Measurements from ENCODE around the gene FADS2. TPM values are rescaled to one million over a fixed set of nuclear protein-coding genes. Genes with fewer than 3 reads are reported as not detected.
A peak's percentile ranks its signal among the peaks of the same experiment; 100 is the strongest.

FADS2 gene
- total RNA-seq, 8 experiments from 2014 or later = 80.3 to 358 (median 141) TPM

DNA sequence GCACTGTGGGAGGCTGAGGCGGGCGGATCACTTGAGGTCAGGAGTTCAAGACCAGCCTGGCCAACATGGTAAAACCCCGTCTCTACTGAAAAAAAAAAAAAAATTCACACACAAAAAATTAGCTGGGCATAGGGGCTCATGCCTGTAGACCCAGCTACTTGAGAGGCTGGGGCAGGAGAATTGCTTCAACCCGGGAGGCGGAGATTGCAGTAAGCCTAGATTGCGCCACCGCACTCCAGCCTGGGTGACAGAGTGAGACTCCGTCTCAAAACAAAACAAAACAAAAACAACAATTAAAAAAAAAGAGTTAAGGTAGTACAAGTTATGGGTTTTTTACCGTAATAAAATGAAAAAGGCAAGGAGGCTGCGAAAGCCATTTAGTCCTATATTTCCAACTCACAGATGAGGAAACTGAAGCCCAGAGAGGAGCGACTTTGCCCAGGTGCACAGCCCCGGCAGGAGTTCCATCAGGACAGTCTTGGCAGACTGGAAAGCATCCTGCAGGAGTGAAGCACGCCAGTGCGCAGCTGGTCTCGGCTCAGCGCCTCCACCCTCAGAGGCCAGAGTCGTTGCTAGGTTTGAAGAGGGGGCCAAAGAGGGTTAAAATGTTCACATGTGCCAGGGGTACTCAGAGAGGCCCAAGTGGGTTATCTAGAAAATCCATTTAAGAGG, 67.1 kb downstream of the FADS2 start:
- ATAC-seq (replicated peaks in 6 of 8) = no peak
- Histone ChIP-seq H3K4me3 (no peak overlapping the region), H3K27ac (no peak overlapping the region), H3K4me1 (replicated peaks in 1 of 2) (peaks cover 26 to 32% of the 10 kb centered on the region in 2 donors)
- 63 to 100% (median 83%) methylated on average over 1 to 17 of the region's 17 CpGs for WGBS, 10 experiments
- in situ Hi-C loops (cut with MboI; ENCODE audit: low pct_unique_long_range_greater_than_20kb in 2 of 9, low sequenced_read_pairs in 9 of 9, unreplicated experiment in 9 of 9) = loop anchor here in 6 of 9 experiments (5.0 to 25.0 kb wide), 4 partner anchors 50 to 192 kb away; no protein-coding TSS in a partner anchor

- H3K4me3 ChIP-seq = no peak overlapping the region
- in situ Hi-C loops (cut with MboI; ENCODE audit: low pct_unique_long_range_greater_than_20kb in 2 of 9, low sequenced_read_pairs in 9 of 9, unreplicated experiment in 9 of 9) = loop anchor here in 6 of 9 experiments (5.0 to 25.0 kb wide), 4 partner anchors 49 to 192 kb away; no protein-coding TSS in a partner anchor
- 51 to 90% (median 73%) methylated on average over 1 to 4 of the region's 4 CpGs; no CpG with 5 or more reads in 4 of the 10 experiments for WGBS, 10 experiments
- H3K27ac ChIP-seq = no peak overlapping the region
- peaks cover 26 to 29% of the 10 kb centered on the region in 2 donors for H3K4me1 ChIP-seq (replicated peaks in 1 of 2)
- ATAC-seq (replicated peaks in 6 of 8) = no peak
These were observed 67.6 kb downstream of the FADS2 start for GRCh38 chr11:61895718-61896059.

- in situ Hi-C loops (cut with MboI; ENCODE audit: low pct_unique_long_range_greater_than_20kb in 2 of 9, low sequenced_read_pairs in 9 of 9, unreplicated experiment in 9 of 9) = loop anchor here in 6 of 9 experiments (5.0 to 25.0 kb wide), 4 partner anchors 48 to 190 kb away; no protein-coding TSS in a partner anchor
- WGBS, 10 experiments = 80 to 100% (median 93%) methylated on average over 1 to 3 of the region's 15 CpGs; no CpG with 5 or more reads in 4 of the 10 experiments
- H3K27ac ChIP-seq = no peak overlapping the region
These were observed 68.7 kb downstream of the FADS2 start for GRCh38 chr11:61896665-61897386.

DNA sequence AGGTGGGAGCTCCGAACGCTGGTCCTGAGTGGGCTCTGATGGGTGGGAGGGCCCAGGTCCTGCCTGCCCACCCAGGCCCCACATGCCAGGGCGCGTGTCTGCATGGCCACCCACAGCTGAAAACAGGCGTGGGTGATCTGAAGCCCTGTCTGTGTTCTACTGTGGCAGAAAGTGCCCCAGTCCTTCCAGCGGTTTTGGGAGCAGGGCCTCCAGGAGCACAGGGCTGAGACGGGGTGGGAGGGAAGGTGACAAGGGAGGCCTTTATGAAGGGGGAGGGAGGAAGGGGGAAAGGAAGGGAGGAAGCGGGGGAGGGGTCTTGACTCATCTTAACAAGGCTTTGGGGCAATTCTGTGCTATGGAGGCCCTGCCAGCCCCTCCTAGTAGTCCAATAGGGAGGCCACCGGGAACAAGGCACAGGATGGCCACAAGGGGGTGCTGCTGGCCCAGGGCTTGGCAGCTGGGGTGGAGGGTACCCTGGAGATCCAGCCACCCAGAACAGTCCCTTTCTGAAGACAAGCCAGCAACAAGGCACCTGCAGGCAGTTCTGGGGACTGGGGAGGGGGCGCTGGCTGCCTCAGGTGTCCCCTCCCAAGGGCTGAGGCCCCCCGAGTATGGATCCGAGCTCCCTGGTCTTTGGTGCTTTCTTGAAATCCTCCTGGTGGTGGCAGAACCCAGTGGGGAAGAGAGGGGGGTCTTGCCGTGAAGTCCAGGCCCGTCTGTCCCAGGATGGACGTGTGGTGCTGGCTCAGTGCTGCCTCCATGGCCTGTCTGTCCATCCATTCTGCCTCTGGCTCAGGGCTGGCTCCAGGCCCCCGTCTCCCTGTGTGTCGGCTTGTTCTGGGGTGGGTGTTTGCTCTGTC, 69.5 kb downstream of the FADS2 start:
- 20 to 100% (median 90%) methylated on average over 1 to 2 of the region's 17 CpGs; no CpG with 5 or more reads in 6 of the 10 experiments for WGBS, 10 experiments
- H3K4me3 ChIP-seq = no peak overlapping the region
- peak; percentile 33 to 85 (median 58) for ATAC-seq (replicated peaks in 6 of 8)
- peak overlapping the region; percentile 49 to 66 for H3K27ac ChIP-seq
- H3K4me1 ChIP-seq (replicated peaks in 1 of 2) = peaks cover 26 to 27% of the 10 kb centered on the region in 2 donors
- in situ Hi-C loops (cut with MboI; ENCODE audit: low pct_unique_long_range_greater_than_20kb in 2 of 9, low sequenced_read_pairs in 9 of 9, unreplicated experiment in 9 of 9) = loop anchor here in 6 of 9 experiments (5.0 to 25.0 kb wide), 4 partner anchors 47 to 190 kb away; no protein-coding TSS in a partner anchor

More at GRCh38 chr11:61896665-61897386, 68.7 kb downstream of the FADS2 start:
- H3K4me3 ChIP-seq = no peak overlapping the region
- peaks cover 26 to 27% of the 10 kb centered on the region in 2 donors for H3K4me1 ChIP-seq (replicated peaks in 1 of 2)
- ATAC-seq (replicated peaks in 6 of 8) = no peak

DNA sequence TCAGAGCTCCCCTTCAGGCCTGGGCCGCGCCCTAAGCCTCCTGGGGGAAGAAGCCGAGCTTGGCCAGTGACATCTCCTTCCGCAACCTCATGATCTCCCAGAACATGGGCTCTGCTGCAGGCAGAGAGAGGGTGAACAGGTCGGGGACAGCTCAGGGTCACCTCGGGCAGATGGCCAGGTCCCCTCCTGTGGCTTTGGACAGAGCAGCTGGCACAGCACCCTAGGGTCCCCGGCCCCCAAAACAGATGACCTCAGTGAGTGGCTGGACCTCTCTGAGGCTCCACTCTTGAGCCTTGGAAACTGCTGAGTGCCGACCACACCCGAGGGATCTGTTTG, 70.1 kb downstream of the FADS2 start:
- Histone ChIP-seq H3K27ac (peak overlapping the region; percentile 49 to 66), H3K4me3 (no peak overlapping the region), H3K4me1 (replicated peaks in 1 of 2) (peaks cover 26 to 27% of the 10 kb centered on the region in 2 donors)
- ATAC-seq (replicated peaks in 6 of 8) = no peak
- in situ Hi-C loops (cut with MboI; ENCODE audit: low pct_unique_long_range_greater_than_20kb in 2 of 9, low sequenced_read_pairs in 9 of 9, unreplicated experiment in 9 of 9) = loop anchor here in 6 of 9 experiments (5.0 to 25.0 kb wide), 4 partner anchors 47 to 189 kb away; no protein-coding TSS in a partner anchor
- 90 to 100% (median 90%) methylated on average over 1 to 2 of the region's 9 CpGs; no CpG with 5 or more reads in 7 of the 10 experiments for WGBS, 10 experiments

- H3K27ac ChIP-seq = peak overlapping the region; percentile 49 to 66
- peaks cover 27 to 29% of the 10 kb centered on the region in 2 donors for H3K4me1 ChIP-seq (replicated peaks in 1 of 2)
- 0 to 42% (median 0%) methylated on average over 2 to 4 of the region's 27 CpGs; no CpG with 5 or more reads in 7 of the 10 experiments for WGBS, 10 experiments
- in situ Hi-C loops (cut with MboI; ENCODE audit: low pct_unique_long_range_greater_than_20kb in 2 of 9, low sequenced_read_pairs in 9 of 9, unreplicated experiment in 9 of 9) = loop anchor here in 6 of 9 experiments (5.0 to 25.0 kb wide), 4 partner anchors 46 to 188 kb away; no protein-coding TSS in a partner anchor
- no peak overlapping the region for H3K4me3 ChIP-seq
- ATAC-seq (replicated peaks in 6 of 8) = peak; percentile 62 to 91 (median 80)
These were observed 71.2 kb downstream of the FADS2 start for GRCh38 chr11:61899146-61899841.

- H3K4me1 ChIP-seq (replicated peaks in 1 of 2) = peaks cover 33 to 34% of the 10 kb centered on the region in 2 donors
- H3K4me3 ChIP-seq = no peak overlapping the region
- in situ Hi-C loops (cut with MboI; ENCODE audit: low pct_unique_long_range_greater_than_20kb in 2 of 9, low sequenced_read_pairs in 9 of 9, unreplicated experiment in 9 of 9) = no loop called here
- ATAC-seq (replicated peaks in 6 of 8) = no peak
- peak overlapping the region; percentile 49 to 66 for H3K27ac ChIP-seq
- WGBS, 10 experiments = 100% methylated on average over 3 of the region's 17 CpGs; no CpG with 5 or more reads in 9 of the 10 experiments
These were observed 72.2 kb downstream of the FADS2 start for GRCh38 chr11:61900251-61900650.

DNA sequence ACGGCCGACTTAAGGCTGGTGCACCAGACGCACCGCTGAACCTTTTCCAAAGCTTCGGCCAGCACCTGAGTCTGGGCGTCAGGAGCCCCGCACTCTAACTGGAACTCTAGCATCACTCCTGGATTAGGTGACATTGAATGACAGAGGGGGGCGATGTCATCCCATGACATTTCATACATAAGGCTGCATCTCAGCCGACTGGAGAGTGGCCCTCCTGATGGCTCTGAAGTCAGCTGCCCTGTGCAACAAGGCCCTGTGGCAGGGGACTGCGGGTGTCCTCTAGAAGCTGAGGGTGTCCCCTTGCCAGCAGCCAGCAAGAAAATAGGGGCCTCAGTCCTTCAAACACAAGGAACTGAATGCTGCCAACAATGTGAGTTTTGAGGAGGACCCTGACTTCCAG, 73.3 kb downstream of the FADS2 start:
- Histone ChIP-seq H3K4me3 (no peak overlapping the region), H3K27ac (no peak overlapping the region), H3K4me1 (replicated peaks in 1 of 2) (peaks cover 33 to 34% of the 10 kb centered on the region in 2 donors)
- WGBS, 10 experiments = 80 to 100% (median 94%) methylated on average over 1 to 5 of the region's 10 CpGs; no CpG with 5 or more reads in 6 of the 10 experiments
- in situ Hi-C loops (cut with MboI; ENCODE audit: low pct_unique_long_range_greater_than_20kb in 2 of 9, low sequenced_read_pairs in 9 of 9, unreplicated experiment in 9 of 9) = no loop called here
- ATAC-seq (replicated peaks in 6 of 8) = no peak

DNA sequence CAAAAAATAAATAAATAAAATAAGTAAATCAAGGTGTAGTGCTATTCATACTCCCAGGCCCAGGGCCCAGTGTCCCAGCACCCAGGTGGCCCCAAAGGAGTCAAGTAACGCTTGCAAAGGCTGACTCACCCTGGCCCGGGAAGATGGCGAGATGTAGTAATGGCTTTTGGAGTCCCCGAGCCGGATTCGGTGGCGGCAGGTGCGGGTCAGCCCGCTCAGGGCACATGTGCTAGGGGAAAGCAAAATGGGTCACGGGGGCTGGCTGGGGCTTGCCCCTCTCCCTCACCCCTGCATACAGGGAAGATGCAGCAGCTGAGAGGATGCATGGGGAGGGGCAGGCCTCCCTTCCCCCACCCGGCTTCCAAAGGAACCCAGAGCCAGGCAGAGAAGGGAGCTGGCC, 74.2 kb downstream of the FADS2 start:
- in situ Hi-C loops (cut with MboI; ENCODE audit: low pct_unique_long_range_greater_than_20kb in 2 of 9, low sequenced_read_pairs in 9 of 9, unreplicated experiment in 9 of 9) = no loop called here
- peaks cover 33 to 34% of the 10 kb centered on the region in 2 donors for H3K4me1 ChIP-seq (replicated peaks in 1 of 2)
- 40 to 100% (median 93%) methylated on average over 1 to 3 of the region's 11 CpGs; no CpG with 5 or more reads in 5 of the 10 experiments for WGBS, 10 experiments

GRCh38 chr11:61903845-61904244, 75.7 kb downstream of the FADS2 start:
- ATAC-seq (replicated peaks in 6 of 8) = no peak
- Histone ChIP-seq H3K4me1 (replicated peaks in 1 of 2) (peaks cover 26% of the 10 kb centered on the region in 2 donors), H3K27ac (no peak overlapping the region), H3K4me3 (no peak overlapping the region)
- in situ Hi-C loops (cut with MboI; ENCODE audit: low pct_unique_long_range_greater_than_20kb in 2 of 9, low sequenced_read_pairs in 9 of 9, unreplicated experiment in 9 of 9) = no loop called here
- WGBS, 10 experiments = 92 to 100% (median 94%) methylated on average over 1 to 3 of the region's 3 CpGs; no CpG with 5 or more reads in 7 of the 10 experiments

More for the DNA sequence above, 74.2 kb downstream of the FADS2 start:
- Histone ChIP-seq H3K4me3 (no peak overlapping the region), H3K27ac (no peak overlapping the region)
- no peak for ATAC-seq (replicated peaks in 6 of 8)

DNA sequence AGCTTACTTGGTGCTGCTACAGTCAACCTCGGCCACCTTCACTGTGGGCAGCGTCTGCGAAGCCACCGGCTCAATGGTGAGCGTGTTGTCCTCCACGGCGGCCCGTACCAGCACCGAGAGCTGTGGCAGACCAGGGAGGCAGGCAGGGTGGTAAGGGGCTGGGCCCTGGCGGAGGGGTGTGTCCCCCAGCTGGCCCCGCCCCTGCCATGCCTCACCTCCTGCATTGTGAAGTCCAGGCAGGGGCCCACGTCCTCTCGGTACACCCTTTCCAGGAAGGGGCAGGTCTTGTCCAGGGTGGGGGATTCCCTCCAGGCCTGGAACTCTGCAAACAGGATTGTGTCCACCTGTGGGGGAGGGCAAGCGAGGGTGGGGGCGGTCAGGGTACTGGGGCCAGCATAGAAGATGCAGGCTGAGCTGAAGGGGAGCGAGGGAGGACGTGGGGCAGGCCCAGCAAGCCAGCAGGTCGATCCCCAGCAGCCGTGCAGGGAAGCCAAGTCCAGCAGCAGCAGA, 76.5 kb downstream of the FADS2 start:
- H3K27ac ChIP-seq = no peak overlapping the region
- H3K4me3 ChIP-seq = peak overlapping the region in 1 of 5 donors; percentile 9
- peaks cover 26 to 28% of the 10 kb centered on the region in 2 donors for H3K4me1 ChIP-seq (replicated peaks in 1 of 2)
- WGBS, 10 experiments = 15 to 33% methylated on average over 3 to 4 of the region's 19 CpGs; no CpG with 5 or more reads in 8 of the 10 experiments
- peak; percentile 24 to 87 (median 70) for ATAC-seq (replicated peaks in 6 of 8)
- in situ Hi-C loops (cut with MboI; ENCODE audit: low pct_unique_long_range_greater_than_20kb in 2 of 9, low sequenced_read_pairs in 9 of 9, unreplicated experiment in 9 of 9) = no loop called here

All from motor neuron (in vitro differentiated cells).